ENCODE results near the gene SSTR1.

- TF ChIP-seq CTCF (IDR thresholded peaks at IDR 0.05) (no peak), POLR2A (IDR thresholded peaks at IDR 0.05) (no peak)
Measured at GRCh38 chr14:38238332-38238731, 30.6 kb downstream of the SSTR1 start.
